Activated CD8-positive, alpha-beta memory T cell treated with anti-CD3 and anti-CD28 coated beads for 24 hours (primary cell): ENCODE data around the gene RANGAP1.
"Not testable (repeated sequence)": the region's sequence is repeated elsewhere in the genome, so short reads cannot be mapped to it uniquely, and the experiment has no call there.

Source experiments
- DNase-seq: peaks from one replicate; pipeline ENCODE4 v3.0.0-alpha.2; 2020

RANGAP1 gene

DNA sequence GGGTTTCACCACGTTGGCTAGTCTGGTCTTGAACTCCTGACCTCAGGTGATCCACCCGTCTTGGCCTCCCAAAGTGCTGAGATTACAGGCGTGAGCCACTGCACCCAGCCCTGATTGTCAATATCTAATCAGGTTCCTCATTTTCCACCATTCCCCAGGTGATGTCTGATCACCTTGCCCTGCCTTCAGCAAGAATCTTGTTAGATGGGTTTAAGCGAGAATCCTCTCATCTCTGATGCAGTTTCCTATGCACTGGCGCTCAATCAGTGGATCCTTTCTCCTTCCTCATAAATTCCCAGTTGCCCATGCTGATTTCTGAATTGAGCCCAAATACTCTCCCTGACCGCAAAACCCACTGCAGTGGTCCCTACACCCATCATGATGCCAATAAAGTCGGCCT lies 14.7 kb upstream of the RANGAP1 start:
- no peak for DNase-seq

DNA sequence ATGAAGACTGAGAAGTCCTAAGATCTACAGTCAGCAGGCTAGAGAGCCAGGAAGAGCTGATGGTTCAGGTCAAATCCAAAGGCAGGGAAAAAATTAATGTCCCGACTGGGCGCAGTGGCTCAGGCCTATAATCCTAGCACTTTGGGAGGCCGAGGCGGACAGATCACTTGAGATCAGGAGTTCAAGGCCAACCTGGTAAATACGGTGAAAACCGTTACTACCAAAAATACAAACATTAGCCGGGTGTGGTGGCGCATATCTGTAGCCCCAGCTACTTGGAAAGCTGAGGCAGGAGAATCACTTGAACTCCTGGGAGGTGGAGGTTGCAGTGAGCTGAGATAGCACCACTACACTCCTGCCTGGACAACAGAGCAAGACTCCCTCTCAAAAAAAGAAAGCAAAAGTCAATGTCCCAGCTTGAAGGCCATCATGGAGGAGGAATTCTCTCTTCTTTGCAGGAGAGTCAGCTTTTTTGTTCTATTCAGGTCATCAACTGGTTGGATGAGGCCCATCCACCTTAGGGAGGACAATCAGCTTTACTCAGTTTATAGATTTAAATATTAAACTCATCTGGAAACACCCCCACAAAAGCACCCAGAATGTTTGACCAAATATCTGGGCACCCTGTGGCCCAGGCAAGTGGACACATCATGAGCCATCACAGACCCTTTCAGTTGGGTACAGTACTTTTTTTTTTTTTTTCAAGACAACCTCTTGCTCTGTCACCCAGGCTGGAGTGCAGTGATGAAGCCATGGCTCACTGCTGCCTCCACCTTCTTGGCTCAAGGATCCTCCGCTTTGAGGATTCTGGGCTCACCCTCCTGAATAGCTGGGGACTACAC lies 11.1 kb upstream of the RANGAP1 start:
- no peak for DNase-seq

DNA sequence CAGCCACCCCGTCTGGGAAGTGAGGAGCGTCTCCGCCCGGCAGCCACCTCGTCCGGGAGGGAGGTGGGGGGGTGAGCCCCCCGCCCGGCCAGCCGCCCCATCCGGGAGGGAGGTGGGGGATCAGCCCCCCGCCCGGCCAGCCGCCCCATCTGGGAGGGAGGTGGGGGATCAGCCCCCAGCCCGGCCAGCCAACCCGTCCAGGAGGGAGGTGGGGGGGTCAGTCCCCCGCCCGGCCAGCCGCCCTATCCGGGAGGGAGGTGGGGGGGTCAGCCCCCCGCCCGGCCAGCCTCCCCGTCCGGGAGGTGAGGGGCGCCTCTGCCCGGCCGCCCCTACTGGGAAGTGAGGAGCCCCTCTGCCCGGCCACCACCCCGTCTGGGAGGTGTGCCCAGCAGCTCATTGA lies 8.8 kb upstream of the RANGAP1 start:
- not testable (repeated sequence) for DNase-seq

DNA sequence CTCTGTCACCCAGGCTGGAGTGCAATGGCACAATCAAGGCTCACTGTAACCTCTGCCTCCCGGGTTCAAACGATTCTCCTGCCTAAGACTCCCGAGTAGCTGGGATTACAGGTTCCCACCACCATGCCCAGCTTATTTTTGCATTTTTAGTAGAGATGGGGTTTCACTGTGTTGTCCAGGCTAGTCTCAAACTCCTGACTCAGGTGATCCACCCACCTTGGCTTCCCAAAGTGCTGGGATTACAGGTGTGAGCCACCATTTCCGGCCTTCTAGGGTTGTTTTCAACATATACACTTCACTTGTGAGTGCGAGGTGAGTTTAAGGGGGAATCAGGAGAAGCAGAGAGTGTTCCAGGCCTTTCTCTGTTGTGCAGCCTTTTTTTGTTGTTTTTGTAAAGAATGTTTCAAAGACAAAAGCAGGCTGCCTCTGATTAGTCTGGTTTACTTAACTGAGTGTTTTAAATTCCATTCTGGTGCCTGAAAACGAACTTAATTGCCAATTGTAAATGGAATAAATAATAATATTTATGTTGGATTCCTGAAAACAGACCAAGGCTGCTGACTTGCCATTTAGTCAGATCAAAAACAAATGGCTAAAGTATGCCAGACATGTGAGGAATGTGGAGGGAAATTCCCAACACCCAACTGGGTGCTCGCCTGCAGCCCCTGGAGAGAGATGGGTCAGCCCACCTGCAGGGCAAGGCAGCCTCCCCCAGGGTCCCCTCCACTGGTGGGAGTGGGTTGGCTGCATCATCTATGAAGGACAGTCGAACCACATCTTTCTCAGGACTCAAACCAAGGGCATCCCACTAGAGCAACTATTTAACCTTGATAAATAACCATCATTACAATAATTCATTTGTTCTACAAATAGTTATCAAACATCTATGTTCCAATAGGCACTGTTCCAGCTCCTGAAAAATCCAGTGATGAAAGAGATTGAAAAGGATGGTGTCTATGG lies 4.6 kb upstream of the RANGAP1 start:
- DNase-seq: no peak

DNA sequence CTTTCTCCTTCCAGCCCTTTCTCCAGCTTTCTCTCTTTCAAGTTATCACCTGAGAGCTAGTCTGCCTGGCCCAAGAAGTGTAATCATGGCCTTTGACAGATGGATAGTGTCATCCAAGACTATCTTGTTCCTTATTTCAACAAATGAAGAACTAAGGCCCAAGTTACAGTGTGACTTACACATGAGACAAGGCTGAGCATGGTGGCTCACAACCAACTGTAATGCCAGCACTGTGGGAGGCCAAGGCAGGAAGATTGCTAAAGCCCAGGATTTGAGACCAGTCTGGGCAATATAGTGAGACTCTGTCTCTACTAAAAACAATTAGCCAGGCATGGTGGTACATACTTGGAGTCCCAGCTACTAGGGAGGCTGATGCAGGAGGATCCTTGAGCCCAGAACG lies 3.7 kb upstream of the RANGAP1 start:
- no peak for DNase-seq

DNA sequence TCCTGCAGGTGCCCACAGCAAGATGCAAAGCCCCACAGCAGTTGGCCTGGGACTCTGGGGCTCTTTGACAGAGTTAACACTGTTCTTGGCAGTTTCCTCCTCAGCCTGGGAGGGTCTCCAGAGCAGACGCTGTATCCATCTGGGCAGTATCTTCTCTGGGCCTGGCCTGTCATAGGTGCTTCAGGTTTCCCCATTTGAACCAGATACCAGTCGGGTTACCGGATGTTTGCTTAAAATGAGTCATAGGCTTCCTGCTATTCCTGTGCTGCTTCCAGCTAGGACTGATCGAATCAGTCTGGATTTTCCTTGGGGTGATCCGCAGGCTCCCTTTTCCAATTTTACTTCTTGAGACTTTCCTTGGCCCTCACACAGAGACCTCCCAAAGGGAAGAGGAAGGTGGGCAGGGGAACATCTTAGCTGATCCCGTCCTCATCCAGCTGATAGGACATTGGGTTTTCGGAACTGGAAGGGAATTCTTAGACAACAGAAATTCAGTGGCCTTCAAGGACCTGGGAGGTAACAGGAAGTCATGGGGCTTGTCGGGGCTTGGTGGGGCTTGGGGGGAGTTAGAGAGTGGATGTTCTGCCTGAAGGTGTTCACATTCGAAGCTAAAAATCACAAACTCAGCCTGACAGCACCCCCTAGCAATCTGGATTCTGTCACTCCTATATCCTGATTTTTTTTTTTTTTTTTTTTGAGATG lies 2.4 kb upstream of the RANGAP1 start:
- no peak for DNase-seq

DNA sequence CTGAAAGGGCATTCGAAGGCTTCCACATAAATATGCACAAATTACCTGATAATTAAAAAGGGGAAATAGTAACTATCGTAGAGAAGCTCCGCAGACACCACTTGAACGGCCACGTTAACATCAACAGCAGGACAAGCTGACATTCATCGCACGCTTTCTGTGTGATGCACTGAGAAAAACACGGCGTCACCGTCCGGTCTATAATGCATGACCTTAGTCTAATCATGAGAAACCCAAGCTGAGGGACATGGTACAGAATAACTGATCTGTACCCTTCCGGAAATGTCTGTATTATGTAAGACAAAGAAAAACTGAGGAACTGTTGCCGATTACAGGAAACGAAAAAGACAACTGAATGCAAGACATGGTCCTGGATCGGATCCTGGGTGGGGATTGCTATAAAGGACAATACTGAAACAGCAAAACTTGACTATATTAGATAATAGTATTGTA lies 678 bp upstream of the RANGAP1 start:
- peak; percentile 77 for DNase-seq

DNA sequence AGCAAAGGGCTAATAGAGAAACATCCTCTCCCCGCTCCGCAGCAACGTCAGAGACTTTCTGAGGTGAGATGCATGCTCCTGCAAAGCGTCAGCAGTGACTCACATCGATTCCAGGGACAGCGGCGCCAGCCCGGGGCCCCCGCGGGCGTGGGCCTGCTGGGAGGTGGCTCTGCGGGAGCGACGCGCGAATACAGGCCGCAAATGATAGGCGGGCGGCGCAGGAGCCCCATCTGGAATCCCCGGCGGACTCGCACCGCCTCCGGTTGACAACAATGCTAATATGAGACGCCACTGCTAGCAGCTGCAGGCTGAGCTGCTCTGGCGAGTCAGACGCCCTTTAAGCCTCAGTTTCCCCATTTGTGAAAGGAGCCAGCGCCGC lies 557 bp downstream of the RANGAP1 start:
- DNase-seq: peak; percentile 92

DNA sequence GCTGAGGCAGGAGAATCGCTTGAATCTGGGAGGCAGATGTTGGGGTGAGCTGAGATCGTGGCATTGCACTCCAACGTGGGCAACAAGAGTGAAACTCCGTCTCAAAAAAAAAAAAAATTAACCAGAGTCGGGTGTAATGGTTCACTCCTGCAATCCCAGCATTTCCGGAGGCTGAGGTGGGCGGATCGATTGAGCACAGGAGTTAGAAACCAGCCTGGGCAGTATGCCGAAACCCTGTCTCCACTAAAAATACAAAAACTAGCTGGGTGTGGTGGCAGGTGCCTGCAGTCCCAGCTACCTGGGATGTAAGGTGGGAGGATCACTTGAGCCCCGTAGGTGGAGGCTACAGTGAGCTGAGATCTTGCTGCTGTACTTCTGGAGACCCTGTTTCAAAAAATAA lies 1.5 kb downstream of the RANGAP1 start:
- DNase-seq: no peak

DNA sequence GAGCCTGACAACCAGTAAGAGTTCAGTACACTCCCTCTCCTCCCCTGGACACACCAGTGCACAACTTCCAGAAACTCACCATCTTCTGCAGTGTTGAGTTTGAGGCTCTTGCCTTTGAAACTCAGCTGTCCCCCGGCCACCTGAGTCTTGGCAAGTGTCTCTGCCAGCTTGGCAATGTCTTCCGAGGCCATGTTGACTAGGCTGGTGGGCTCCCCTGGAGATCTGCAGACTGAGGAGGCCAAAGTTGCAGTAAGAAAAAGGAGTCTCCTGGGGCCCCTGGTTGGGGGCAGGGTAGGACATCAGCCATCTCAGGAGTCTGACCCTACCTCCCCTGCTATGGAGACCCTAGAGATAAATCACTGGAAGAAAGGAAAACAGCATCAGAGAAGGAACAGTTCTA lies 5.1 kb downstream of the RANGAP1 start:
- DNase-seq: no peak

DNA sequence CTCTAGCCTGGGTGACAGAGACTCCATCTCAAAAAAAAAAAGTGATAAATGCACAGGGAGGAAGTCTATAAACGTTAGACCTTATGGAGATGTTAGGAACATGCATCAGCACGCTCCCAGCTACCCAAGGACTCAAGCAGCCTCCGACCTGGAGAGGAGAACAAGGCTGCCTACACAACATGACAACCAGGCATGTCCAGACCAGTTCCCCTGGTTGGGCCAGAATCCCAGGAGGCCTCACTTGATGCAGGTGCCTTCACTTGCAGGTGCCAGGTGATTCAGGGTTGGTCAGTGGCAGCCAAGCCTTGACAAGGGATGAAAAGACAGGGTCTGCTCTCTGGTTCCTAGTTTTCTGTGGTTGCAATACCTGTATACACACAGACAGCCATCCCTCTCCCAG lies 5.9 kb downstream of the RANGAP1 start:
- DNase-seq: no peak

DNA sequence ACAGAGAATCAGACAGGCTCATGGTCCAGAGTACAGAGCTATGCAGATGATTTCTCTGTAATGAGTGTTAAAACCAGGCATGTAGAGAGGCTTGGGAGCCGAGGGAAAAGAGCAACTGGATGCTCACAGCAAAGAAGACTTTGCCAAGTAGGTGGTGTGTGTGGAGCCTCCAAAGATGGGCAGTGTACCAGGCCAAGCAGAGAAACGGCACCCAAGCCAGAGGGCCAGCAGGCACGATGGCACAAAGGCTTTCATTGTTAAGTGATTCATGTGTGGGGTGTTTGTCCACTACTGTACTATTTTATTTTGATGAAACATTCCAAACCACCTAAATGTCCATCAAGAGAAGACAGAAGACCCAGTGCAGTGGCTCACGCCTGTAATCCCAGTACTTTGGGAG lies 11.1 kb downstream of the RANGAP1 start:
- no peak for DNase-seq

DNA sequence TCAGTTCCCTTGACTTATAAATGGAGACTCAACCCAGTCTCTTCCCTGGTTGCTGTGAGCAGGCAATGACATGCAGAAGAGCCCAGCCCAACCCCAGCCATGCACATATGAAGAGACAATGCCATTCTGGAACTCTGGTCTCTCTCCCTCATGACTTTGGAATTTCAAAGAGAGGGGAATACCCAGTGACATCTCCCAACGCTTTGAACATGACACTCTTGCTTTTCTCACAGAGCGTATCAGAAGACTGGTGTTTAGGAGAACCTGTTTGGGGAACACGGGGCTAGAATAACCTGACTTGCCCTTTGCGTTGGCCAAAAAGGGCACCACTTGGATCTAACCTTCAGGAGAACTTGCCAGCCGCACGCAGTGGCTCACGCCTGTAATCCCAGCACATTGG lies 12.9 kb downstream of the RANGAP1 start:
- no peak for DNase-seq

DNA sequence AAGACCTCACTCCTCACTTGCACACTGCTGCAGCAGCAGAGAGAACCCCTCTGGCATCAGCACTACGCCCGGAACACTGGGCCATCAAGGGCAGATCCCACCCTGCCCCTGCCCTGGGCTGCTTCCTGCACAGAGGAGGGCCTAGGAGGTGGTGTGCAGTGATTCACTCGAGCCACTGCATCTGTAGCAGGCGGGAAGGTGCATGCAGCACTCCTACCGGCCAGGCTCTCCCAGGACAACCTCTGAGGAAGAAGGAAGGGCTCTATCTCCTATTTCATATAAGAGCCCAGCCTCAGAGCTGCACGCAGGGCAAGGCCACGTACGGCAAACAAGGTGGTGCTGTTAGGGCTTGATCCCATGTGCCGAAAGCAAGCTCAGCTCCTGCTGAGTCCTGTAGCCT lies 14.2 kb downstream of the RANGAP1 start:
- no peak for DNase-seq

DNA sequence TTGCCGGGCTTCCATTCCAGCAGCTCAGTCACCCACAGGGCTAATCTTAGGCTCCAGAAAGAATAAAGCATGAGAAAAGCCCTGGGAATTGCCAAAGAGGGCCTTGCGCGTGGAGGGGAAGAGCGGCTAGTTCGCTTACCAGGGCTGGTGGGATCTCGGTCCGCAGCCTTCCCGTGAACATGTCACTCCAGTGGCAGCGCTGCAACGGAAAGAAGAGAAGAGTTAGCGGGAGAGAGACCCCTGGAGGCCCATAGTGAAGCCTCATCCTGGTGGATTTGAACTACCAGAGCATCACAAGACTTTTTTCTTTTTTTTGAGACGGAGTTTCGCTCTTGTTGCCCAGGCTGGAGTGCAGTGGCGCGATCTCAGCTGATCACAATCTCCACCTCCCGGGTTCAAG lies 18.0 kb downstream of the RANGAP1 start:
- no peak for DNase-seq

DNA sequence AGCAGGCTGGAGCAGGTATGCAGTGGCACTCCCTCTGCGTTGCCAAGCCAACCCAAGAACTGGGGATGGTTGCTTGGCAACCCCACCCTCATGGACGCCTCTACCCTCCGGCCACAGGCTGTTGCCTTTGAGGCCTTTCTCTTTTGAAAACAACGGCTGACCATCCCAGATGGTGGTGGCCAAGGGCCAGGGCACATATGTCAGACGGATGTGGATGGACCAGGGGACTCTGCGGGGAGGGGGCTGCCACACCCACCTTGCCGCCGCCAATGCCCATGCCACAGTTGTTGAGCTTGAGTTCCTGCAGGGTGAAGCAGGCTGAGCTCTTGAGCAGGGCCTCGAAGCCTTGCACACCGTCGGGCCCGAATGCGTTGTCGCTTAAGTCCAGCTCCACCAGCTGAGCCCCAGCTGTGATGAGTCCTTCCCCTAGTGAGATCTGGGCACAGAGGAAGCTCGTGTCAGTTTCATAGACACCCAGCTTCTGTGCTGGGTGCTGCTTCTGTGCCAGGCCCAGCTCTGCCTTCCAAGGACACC lies 21.5 kb downstream of the RANGAP1 start:
- DNase-seq: no peak

DNA sequence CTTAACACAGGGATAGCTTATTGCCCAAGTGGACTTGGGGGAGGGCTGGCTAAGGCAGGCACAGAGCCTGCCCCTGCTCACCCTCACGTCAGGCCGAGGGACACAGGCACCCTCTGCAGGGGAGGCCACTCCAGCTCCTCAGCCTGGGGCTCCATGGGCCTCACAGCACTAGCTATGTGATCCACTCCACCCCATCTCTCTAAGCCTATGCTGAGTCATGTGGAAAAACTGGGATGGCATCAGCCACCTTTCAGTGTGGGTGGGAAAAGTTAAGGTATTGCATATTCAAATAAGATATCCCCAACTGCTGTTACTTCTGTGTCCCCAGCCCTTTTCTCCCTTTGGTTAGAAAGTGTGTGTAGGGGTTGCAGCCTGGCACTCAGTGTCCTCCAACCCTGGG lies 22.3 kb downstream of the RANGAP1 start:
- DNase-seq: no peak

DNA sequence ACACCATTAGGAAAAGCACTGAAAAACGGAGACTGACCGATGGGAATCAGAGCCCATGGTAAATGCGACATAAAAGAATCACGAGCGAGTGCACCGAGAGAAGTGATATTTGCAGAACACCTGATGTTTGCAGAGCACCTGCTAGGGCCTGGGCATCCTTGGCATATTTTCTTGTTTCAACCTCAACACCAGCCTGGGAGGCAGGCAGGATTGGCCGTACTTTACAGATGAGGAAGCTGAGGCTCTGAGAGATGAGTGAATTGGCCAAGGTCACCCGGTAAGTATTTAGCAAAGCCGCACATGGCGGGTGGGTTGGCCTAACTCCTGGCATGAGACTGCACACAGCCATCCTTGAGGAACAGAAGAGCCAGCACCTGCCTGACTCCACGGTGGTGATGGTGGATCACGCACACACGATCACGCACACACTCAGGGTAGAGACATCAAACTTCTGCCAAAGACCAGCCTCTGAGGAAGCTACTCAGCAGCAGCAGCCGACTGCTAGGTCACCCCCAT lies 23.7 kb downstream of the RANGAP1 start:
- no peak for DNase-seq

DNA sequence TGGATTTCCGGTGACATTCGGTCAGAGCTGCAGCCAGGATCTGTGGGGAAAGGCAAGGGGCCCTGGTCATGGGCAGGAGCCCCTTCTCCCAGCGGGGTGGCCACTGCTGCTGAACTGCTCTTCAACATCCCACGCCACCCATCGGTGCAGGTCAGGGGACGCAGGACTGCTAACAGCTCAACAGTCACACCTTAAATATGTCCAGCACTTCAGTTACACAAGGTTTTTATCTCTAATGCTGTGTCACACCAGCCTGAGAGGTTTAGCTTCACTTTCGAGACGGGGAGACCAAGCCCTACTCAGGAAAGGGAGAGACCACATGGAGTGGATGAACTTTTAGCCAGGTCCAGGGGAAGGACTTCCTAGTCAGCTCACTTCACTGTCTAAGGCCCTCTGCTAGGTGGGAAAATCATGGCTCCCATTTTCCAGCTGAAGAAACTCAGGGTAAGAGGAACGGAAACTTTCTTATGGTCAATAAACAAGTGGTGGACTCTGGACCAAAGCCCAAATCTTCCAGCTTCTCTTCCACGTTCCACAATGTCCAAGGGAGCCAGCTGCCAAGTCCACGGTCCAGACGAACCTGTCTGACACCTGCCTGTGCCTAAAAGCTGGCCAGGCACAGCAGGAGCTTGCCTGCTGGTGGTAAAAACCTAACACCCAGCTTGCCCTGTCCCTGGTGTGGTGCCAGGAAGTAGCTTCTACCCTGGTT lies 24.3 kb downstream of the RANGAP1 start:
- DNase-seq: no peak

DNA sequence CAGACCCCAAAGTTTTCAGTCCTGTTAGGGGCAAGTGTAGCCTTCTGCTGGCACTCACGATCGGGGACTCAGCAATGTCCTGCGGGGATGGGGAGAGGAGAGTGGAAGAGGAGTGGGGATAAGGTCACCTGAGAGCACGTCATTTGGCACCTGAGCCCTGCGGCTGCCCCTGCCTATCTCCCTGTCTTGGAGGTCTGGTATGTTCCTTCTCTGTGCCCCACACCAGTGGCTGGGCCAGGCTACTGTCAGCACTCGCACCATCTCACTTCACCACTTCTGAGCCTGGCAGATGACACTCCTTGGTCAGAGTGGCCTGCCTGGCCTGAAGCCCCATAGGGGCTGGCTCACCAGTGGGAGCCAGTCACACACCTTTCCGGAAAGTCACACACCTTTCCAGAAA lies 25.1 kb downstream of the RANGAP1 start:
- no peak for DNase-seq

DNA sequence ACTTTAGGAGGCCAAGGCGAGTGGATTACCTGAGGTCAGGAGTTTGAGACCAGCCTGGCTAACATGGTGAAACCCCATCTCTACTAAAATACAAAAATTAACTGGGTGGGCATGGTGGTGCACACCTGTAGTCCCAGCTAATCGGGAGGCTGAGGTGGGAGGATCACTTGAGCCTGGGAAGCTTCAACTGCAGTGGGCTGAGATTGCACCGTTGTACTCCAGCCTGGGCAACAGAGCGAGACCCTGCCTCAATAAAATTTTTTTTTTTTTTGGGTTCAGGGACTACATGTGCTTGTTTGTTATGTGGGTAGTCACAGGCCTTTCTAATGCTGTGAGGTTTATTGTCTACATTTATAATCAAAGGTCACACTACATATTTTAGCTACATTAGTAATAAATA lies 26.2 kb downstream of the RANGAP1 start:
- not testable (repeated sequence) for DNase-seq

DNA sequence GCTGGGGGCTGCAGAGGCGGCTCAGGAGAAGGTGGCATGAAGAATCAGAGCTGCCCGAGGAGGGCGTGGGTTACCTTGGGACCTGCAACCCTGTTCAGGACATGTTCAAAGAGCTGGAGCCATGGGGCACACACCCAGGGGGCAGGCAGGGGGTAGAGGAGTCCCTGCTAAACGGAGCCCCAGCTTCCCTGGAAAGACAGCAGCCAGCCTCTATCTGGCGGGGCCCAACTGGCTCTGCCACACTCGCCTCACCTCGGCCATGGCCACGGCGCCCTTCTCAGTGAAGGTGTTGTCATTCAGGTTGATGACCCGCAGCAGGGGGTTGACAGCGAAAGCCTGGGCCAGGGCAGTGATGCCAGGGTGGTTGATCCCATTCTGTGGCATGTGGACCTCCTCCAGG lies 28.3 kb downstream of the RANGAP1 start:
- no peak for DNase-seq
